Measurements from ENCODE around the gene ESYT3.

DNA sequence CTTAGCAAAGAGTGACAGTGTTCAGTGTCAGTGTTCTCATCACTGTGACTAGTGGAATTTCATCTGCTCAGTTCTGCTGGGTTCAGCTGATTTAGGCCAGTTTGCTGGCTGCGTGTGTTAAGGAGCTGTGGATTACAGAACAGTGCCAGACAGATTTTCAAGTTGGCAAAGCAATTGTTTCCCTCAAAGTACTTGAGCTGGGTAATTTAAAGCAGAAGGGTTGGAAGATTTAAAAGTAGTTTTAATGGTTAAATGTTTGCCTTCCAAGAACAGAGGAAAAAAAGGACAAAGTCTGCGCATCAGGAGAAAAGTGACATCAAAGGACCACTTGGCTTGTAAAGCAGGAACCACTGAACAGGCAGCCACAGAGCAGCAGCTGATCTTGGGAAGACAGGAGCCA, 8.7 kb downstream of the ESYT3 start:
- TF ChIP-seq, protein P1, sequence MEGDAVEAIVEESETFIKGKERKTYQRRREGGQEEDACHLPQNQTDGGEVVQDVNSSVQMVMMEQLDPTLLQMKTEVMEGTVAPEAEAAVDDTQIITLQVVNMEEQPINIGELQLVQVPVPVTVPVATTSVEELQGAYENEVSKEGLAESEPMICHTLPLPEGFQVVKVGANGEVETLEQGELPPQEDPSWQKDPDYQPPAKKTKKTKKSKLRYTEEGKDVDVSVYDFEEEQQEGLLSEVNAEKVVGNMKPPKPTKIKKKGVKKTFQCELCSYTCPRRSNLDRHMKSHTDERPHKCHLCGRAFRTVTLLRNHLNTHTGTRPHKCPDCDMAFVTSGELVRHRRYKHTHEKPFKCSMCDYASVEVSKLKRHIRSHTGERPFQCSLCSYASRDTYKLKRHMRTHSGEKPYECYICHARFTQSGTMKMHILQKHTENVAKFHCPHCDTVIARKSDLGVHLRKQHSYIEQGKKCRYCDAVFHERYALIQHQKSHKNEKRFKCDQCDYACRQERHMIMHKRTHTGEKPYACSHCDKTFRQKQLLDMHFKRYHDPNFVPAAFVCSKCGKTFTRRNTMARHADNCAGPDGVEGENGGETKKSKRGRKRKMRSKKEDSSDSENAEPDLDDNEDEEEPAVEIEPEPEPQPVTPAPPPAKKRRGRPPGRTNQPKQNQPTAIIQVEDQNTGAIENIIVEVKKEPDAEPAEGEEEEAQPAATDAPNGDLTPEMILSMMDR (IDR thresholded peaks at IDR 0.05): no peak
- TF ChIP-seq POLR2A (IDR thresholded peaks at IDR 0.05): no peak
